BJ (cell line): Measurements from ENCODE around the gene SLC9A3. TPM values are rescaled to one million over a fixed set of nuclear protein-coding genes. Genes with fewer than 3 reads are reported as not detected.

Source experiments
- CTCF ChIA-PET: fragments of 350-600 bp; formaldehyde crosslinking; extraction: SDS; loops from one replicate; lab custom pipeline; 2021; ENCODE audit warnings: antibody characterized with exemption, inconsistent platforms; lab: Yijun Ruan, JAX
- POLR2A ChIA-PET: fragments of 300-600 bp; sonication (Branson Sonifier 250); formaldehyde crosslinking; extraction: SDS; loops from one replicate; lab custom pipeline; 2021; ENCODE audit warnings: antibody characterized with exemption; lab: Charles Lee
- DNase-seq: peaks from one replicate; pipeline ENCODE4 v3.0.0-alpha.2; 2011; ENCODE audit warnings: low read depth
- H3K27me3 ChIP-seq: 2 replicates; pipeline ENCODE4 v1.6.0; 2011; ENCODE audit warnings: low read length; ENCODE audit not compliant: control insufficient read depth, insufficient read depth
- H3K36me3 ChIP-seq: 2 replicates; pipeline ENCODE4 v1.5.1; 2011; ENCODE audit warnings: low read length; ENCODE audit not compliant: control insufficient read depth, insufficient read depth
- H3K4me3 ChIP-seq: 2 replicates; pipeline ENCODE4 v1.5.1; 2011; ENCODE audit warnings: low read depth, mild to moderate bottlenecking, control low read depth, low read length
- CTCF ChIP-seq: IDR thresholded peaks from 2 replicates; pipeline ENCODE4 v1.5.1; 2011; ENCODE audit warnings: low read depth, mild to moderate bottlenecking, control low read depth, inconsistent platforms, low read length, moderate library complexity; ENCODE audit not compliant: insufficient read depth
- polyA plus RNA-seq: library from polyadenylated mRNA; depleted of rRNA; stranded (reverse); fragments of >200 nt; gene quantifications from 2 replicates; pipeline ENCODE4 v1.2.3, GENCODE V29; 2011

SLC9A3 gene
- polyA plus RNA-seq, 1 experiment = 1.2 TPM

- ChIA-PET CTCF (no interaction called here), POLR2A (no interaction called here)
Observed at GRCh38 chr5:554284-554988, 30.2 kb upstream of the SLC9A3 start.

GRCh38 chr5:553874-554273 is 29.6 kb upstream of the SLC9A3 start:
- H3K27me3 ChIP-seq = no peaks in the 10 kb centered on the region
- CTCF ChIA-PET = no interaction called here
- DNase-seq = no peak
- no peak overlapping the region for H3K4me3 ChIP-seq
- H3K36me3 ChIP-seq = no peaks in the 10 kb centered on the region
- POLR2A ChIA-PET = no interaction called here
- no peak for TF ChIP-seq CTCF

More at GRCh38 chr5:554284-554988, 30.2 kb upstream of the SLC9A3 start:
- Histone ChIP-seq H3K27me3 (no peaks in the 10 kb centered on the region), H3K4me3 (no peak overlapping the region), H3K36me3 (no peaks in the 10 kb centered on the region)
- no peak for TF ChIP-seq CTCF
- no peak for DNase-seq

- no peaks in the 10 kb centered on the region for H3K27me3 ChIP-seq
- no peak for TF ChIP-seq CTCF
- DNase-seq = no peak
- ChIA-PET POLR2A (no interaction called here), CTCF (interaction anchor here (0.6 kb wide), 1 partner anchor 38 kb away, joined by 3 read pairs; no protein-coding TSS in a partner anchor)
- H3K36me3 ChIP-seq = no peaks in the 10 kb centered on the region
- no peak overlapping the region for H3K4me3 ChIP-seq
Observed at GRCh38 chr5:551406-551805, 27.2 kb upstream of the SLC9A3 start.

- ChIA-PET CTCF (interaction anchor here (1.0 kb wide), 1 partner anchor 20 kb away, joined by 3 read pairs; no protein-coding TSS in a partner anchor), POLR2A (no interaction called here)
- Histone ChIP-seq H3K27me3 (no peaks in the 10 kb centered on the region), H3K36me3 (no peaks in the 10 kb centered on the region), H3K4me3 (no peak overlapping the region)
- DNase-seq = no peak
- no peak for TF ChIP-seq CTCF
Observed at GRCh38 chr5:549229-549628, 25.0 kb upstream of the SLC9A3 start.

GRCh38 chr5:548256-548655 is 24.0 kb upstream of the SLC9A3 start:
- DNase-seq = no peak
- no peaks in the 10 kb centered on the region for H3K27me3 ChIP-seq
- ChIA-PET POLR2A (no interaction called here), CTCF (no interaction called here)
- no peaks in the 10 kb centered on the region for H3K36me3 ChIP-seq
- H3K4me3 ChIP-seq = no peak overlapping the region
- TF ChIP-seq CTCF = no peak
